HCT116 (cell line): ENCODE results near the gene LRRC43. TPM values are rescaled to one million over a fixed set of nuclear protein-coding genes. Genes with fewer than 3 reads are reported as not detected.

Experiments used
- ATAC-seq: fragments of 200-7000 bp; cut with Tn5 transposase; 2 replicates; pipeline ENCODE4 v1.9.1; 2020; ENCODE audit warnings: mild to moderate bottlenecking, moderate library complexity
- BruUV-seq: library from RNA; stranded (reverse); fragments of 400-500 nt; replicated peaks from 2 replicates; lab custom pipeline; 2021; lab: Mats Ljungman, UMichigan
- CTCF ChIA-PET: fragments of 300-600 bp; sonication (Branson Sonifier 250); formaldehyde crosslinking; loops from one replicate; lab custom pipeline; 2021; ENCODE audit warnings: antibody characterized with exemption; lab: Charles Lee
- POLR2A ChIA-PET: fragments of 300-600, 350-600 bp; sonication (Branson Sonifier 250); formaldehyde crosslinking; loops from one replicate; lab custom pipeline; 2021; ENCODE audit warnings: antibody characterized with exemption; lab: Charles Lee
- RAD21 ChIA-PET, 2 experiments: fragments of 300-600 bp; sonication (Branson Sonifier 250); formaldehyde crosslinking; loops; one replicate each; lab custom pipeline; 2023; ENCODE audit warnings: low total read pairs in 2 of 2; ENCODE audit not compliant: uncharacterized antibody in 2 of 2, unreplicated experiment in 2 of 2, low non-redundant PET in 1 of 2; lab: Charles Lee
- DNase-seq: peaks from one replicate; pipeline ENCODE4 v3.0.0-alpha.2; 2010; ENCODE audit warnings: low read depth, low spot score
- H2AFZ ChIP-seq: fragments of 200-600 bp; shearing (Covaris generic), sonication (generic); 2 replicates; pipeline ENCODE4 v1.6.1; 2017; ENCODE audit warnings: low read depth, mixed run types, mixed read lengths, antibody characterized with exemption, low read length; ENCODE audit not compliant: poor library complexity, severe bottlenecking
- H3K27ac ChIP-seq: 2 replicates; pipeline ENCODE4 v1.5.1; 2012; ENCODE audit warnings: low read depth, low read length
- H3K27me3 ChIP-seq: fragments of 200-600 bp; sonication (generic); 2 replicates; pipeline ENCODE4 v1.6.1; 2016; ENCODE audit warnings: mixed run types, low read length, mixed read lengths; ENCODE audit not compliant: insufficient read depth
- H3K36me3 ChIP-seq, 2 experiments: fragments of 200-500 bp in 1 of 2; fragments of 200-600 bp in 1 of 2; sonication (Bioruptor generic) in 1 of 2; sonication (generic) in 1 of 2; 2 replicates each; pipeline versions ENCODE4 v1.5.1 to v1.6.1; 2014 to 2016; ENCODE audit warnings: low read length in 2 of 2, inconsistent platforms in 1 of 2, mixed read lengths in 1 of 2, mixed run types in 1 of 2; ENCODE audit not compliant: insufficient read depth in 2 of 2, control insufficient read depth in 1 of 2
- H3K4me1 ChIP-seq, 2 experiments: fragments of 200-600 bp in 1 of 2; sonication (generic) in 1 of 2; 2 replicates each; pipeline versions ENCODE4 v1.5.1 to v1.6.1; 2012 to 2017; ENCODE audit warnings: low read length in 2 of 2, inconsistent platforms in 1 of 2, mild to moderate bottlenecking in 1 of 2, mixed read lengths in 1 of 2, mixed run types in 1 of 2, moderate library complexity in 1 of 2; ENCODE audit not compliant: insufficient read depth in 2 of 2, control insufficient read depth in 1 of 2
- H3K4me2 ChIP-seq: fragments of 200-600 bp; sonication (generic); 2 replicates; pipeline ENCODE4 v1.6.1; 2017; ENCODE audit warnings: mixed run types, low read length, mixed read lengths
- H3K4me3 ChIP-seq, 2 experiments: fragments of 200-600 bp in 1 of 2; sonication (generic) in 1 of 2; replicated peaks in 1 of 2; 2 replicates each; pipeline ENCODE4 v1.5.1; 2011 to 2016; ENCODE audit warnings: low read length in 2 of 2, control low read depth in 1 of 2, low read depth in 1 of 2, mild to moderate bottlenecking in 1 of 2, mixed read lengths in 1 of 2, mixed run types in 1 of 2
- H3K79me2 ChIP-seq: fragments of 200-600 bp; sonication (generic); 2 replicates; pipeline ENCODE4 v1.6.1; 2017; ENCODE audit warnings: mild to moderate bottlenecking, mixed run types, low read length, moderate library complexity, mixed read lengths; ENCODE audit not compliant: insufficient read depth
- H3K9ac ChIP-seq: fragments of 200-600 bp; sonication (generic); 2 replicates; pipeline ENCODE4 v1.6.1; 2016; ENCODE audit warnings: low read length, mixed read lengths
- H3K9me2 ChIP-seq: fragments of 200-600 bp; sonication (generic), shearing (Covaris generic); 2 replicates; pipeline ENCODE4 v1.6.1; 2017; ENCODE audit warnings: mixed run types, mild to moderate bottlenecking, moderate library complexity; ENCODE audit not compliant: insufficient read depth
- H3K9me3 ChIP-seq, 2 experiments: fragments of 200-500 bp in 1 of 2; fragments of 200-600 bp in 1 of 2; sonication (Bioruptor generic) in 1 of 2; sonication (generic) in 1 of 2; 2 replicates each; pipeline ENCODE4 v1.6.1; 2014 to 2017; ENCODE audit warnings: low read length in 2 of 2, mixed read lengths in 2 of 2, inconsistent platforms in 1 of 2, low read depth in 1 of 2, mild to moderate bottlenecking in 1 of 2, mixed run types in 1 of 2, moderate library complexity in 1 of 2; ENCODE audit not compliant: control insufficient read depth in 1 of 2, insufficient read depth in 1 of 2
- H4K20me1 ChIP-seq: fragments of 200-600 bp; sonication (generic), shearing (Covaris generic); 2 replicates; pipeline ENCODE4 v1.6.1; 2017; ENCODE audit warnings: mixed run types, mild to moderate bottlenecking, moderate library complexity; ENCODE audit not compliant: insufficient read depth
- ATF3 ChIP-seq: IDR thresholded peaks from 2 replicates; pipeline ENCODE4 v1.6.1; 2012
- FOSL1 ChIP-seq: IDR thresholded peaks from 2 replicates; pipeline ENCODE4 v1.6.1; 2012; ENCODE audit warnings: low read depth
- JUND ChIP-seq: IDR thresholded peaks from 2 replicates; pipeline ENCODE4 v1.6.1; 2012
- POLR2A ChIP-seq: IDR thresholded peaks from 2 replicates; pipeline ENCODE4 v1.7.0; 2011; ENCODE audit warnings: borderline replicate concordance; ENCODE audit not compliant: insufficient read depth, insufficient read length; ENCODE audit errors: extremely low read depth
- RAD21 ChIP-seq: IDR thresholded peaks from 2 replicates; pipeline ENCODE4 v1.6.1; 2012; ENCODE audit warnings: low read depth, mild to moderate bottlenecking
- SIN3A ChIP-seq: IDR thresholded peaks from 2 replicates; pipeline ENCODE4 v1.6.1; 2012; ENCODE audit warnings: low read depth
- SP1 ChIP-seq: IDR thresholded peaks from 2 replicates; pipeline ENCODE4 v1.6.1; 2012; ENCODE audit warnings: low read depth
- SRF ChIP-seq: IDR thresholded peaks from 2 replicates; pipeline ENCODE4 v1.6.1; 2012; ENCODE audit warnings: low read depth
- TCF7L2 ChIP-seq: IDR thresholded peaks from 2 replicates; pipeline ENCODE4 v1.7.0; 2011; ENCODE audit warnings: borderline replicate concordance, inconsistent platforms; ENCODE audit not compliant: insufficient read depth, insufficient read length; ENCODE audit errors: extremely low read depth
- ZFX ChIP-seq: fragments of 450-650 bp; IDR thresholded peaks from 2 replicates; pipeline ENCODE4 v1.6.1; 2017
- ZNF274 ChIP-seq: fragments of 200-500 bp; sonication (Bioruptor generic); IDR thresholded peaks from 2 replicates; pipeline ENCODE4 v1.6.1; 2014; ENCODE audit warnings: mild to moderate bottlenecking, low read depth, low read length, inconsistent platforms
- intact Hi-C: fragments of 100-400 bp; cut with micrococcal nuclease; formaldehyde crosslinking; loops from 2 replicates; pipeline ENCODE4 v1.10.0; 2022
- total RNA-seq: library from RNA; stranded (reverse); gene quantifications from one replicate; pipeline ENCODE4 v1.2.1, GENCODE V29; 2021; ENCODE audit not compliant: unreplicated experiment
- TF ChIP-seq, protein P1 (sequence below), 3 experiments: fragments of 200-600 bp in 1 of 3; sonication (generic) in 1 of 3; IDR thresholded peaks in 2 of 3; conservative IDR thresholded peaks in 1 of 3; 2 replicates each; pipeline ENCODE4 v1.5.1; 2012 to 2017; ENCODE audit warnings: low read depth in 2 of 3, low read length in 2 of 3, antibody characterized with exemption in 1 of 3, borderline replicate concordance in 1 of 3, control low read depth in 1 of 3, mild to moderate bottlenecking in 1 of 3, mixed read lengths in 1 of 3, mixed run types in 1 of 3, moderate library complexity in 1 of 3; ENCODE audit not compliant: insufficient read depth in 1 of 3

The LRRC43 gene
- total RNA-seq, 1 experiment from 2014 or later, result not detected

GRCh38 chr12:122243965-122244364 lies 61.0 kb downstream of the LRRC43 start (continued):
- TF ChIP-seq, protein P1, sequence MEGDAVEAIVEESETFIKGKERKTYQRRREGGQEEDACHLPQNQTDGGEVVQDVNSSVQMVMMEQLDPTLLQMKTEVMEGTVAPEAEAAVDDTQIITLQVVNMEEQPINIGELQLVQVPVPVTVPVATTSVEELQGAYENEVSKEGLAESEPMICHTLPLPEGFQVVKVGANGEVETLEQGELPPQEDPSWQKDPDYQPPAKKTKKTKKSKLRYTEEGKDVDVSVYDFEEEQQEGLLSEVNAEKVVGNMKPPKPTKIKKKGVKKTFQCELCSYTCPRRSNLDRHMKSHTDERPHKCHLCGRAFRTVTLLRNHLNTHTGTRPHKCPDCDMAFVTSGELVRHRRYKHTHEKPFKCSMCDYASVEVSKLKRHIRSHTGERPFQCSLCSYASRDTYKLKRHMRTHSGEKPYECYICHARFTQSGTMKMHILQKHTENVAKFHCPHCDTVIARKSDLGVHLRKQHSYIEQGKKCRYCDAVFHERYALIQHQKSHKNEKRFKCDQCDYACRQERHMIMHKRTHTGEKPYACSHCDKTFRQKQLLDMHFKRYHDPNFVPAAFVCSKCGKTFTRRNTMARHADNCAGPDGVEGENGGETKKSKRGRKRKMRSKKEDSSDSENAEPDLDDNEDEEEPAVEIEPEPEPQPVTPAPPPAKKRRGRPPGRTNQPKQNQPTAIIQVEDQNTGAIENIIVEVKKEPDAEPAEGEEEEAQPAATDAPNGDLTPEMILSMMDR (IDR thresholded peaks at IDR 0.05 in 2 of 3, conservative IDR thresholded peaks at IDR 0.05 in 1 of 3; ENCODE audit: borderline replicate concordance in 1 of 3, insufficient read depth in 1 of 3, low read depth in 2 of 3, low read length in 2 of 3), result no peak
- no peak for TF ChIP-seq FOSL1

DNA sequence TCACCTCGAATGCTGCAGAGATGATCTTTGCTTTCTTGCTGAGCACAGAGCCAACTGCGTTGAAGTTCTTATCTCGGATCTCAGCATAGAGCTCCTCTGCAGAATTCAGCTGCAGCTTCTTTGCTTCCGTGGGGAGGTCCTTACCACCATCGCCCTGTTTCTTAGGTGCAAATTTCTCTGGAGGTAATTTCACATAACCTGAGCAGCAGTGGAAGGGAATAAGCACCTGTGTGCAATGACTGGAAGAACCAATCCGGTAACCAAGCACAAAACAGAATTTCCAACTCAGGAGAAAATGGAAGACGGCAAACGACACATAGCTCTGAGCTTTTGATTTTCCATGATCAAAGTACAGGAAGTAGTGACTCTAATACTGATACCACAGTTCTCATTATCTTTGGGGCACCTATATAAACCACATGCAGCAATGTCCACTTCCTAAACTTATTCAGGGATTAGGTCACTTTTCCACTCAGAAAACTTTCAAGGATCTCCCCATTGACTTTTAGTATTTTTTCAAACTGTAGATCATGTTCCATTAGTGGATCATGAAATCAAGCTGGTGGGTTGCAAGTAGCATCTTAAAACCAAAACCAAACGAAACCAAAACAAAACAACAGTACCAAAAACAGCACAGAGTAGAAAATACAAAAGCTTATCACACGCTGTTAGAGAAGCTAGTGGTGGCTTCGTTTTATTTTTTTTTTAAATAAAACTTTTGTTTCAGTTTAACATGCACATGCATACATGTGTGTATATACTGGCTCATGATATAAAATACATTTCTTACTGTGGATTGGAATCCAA lies 61.8 kb downstream of the LRRC43 start:
- H3K36me3 ChIP-seq, result peaks cover 0 to 2% of the 10 kb centered on the region in 2 experiments; a peak in 2 of 4 replicates
- H3K4me2 ChIP-seq, result no peak overlapping the region
- no peaks in the 10 kb centered on the region for H3K27me3 ChIP-seq
- RAD21 ChIA-PET, result no interaction called here
- H4K20me1 ChIP-seq, result no peaks in the 10 kb centered on the region
- H3K4me3 ChIP-seq, result no peak overlapping the region
- H3K79me2 ChIP-seq, result no peaks in the 10 kb centered on the region
- DNase-seq (no peak), ATAC-seq (no peak)
- no peaks in the 10 kb centered on the region for H3K4me1 ChIP-seq
- BruUV-seq, result no TSS peak
- no peaks in the 10 kb centered on the region for H3K9me3 ChIP-seq
- H3K27ac ChIP-seq, result no peak overlapping the region
- no peaks in the 10 kb centered on the region for H3K9me2 ChIP-seq
- TF ChIP-seq FOSL1 (no peak), SP1 (no peak), SIN3A (no peak), ZNF274 (no peak), JUND (no peak), RAD21 (no peak), POLR2A (no peak), ATF3 (no peak), TCF7L2 (no peak), SRF (no peak), ZFX (no peak)
- H2AFZ ChIP-seq, result no peak overlapping the region
- POLR2A ChIA-PET, result no interaction called here
- no peak overlapping the region for H3K9ac ChIP-seq
- CTCF ChIA-PET, result no interaction called here
- intact Hi-C loops, result no loop called here
